Activated CD8-positive, alpha-beta T cell treated with anti-CD3 and anti-CD28 coated beads for 36 hours (primary cell): ENCODE measurements around the gene ASTN2. TPM values are rescaled to one million over a fixed set of nuclear protein-coding genes. Genes with fewer than 3 reads are reported as not detected.

ENCODE experiments used
- ATAC-seq: fragments of 200-7000 bp; cut with Tn5 transposase; one replicate; pipeline ENCODE4 v1.10.0; 2021; ENCODE audit warnings: mild to moderate bottlenecking, moderate library complexity
- CTCF ChIA-PET: fragments of 350-600 bp; sonication (Branson Sonifier 250); formaldehyde crosslinking; loops from one replicate; lab custom pipeline; 2021; ENCODE audit warnings: antibody characterized with exemption; lab: Charles Lee
- POLR2A ChIA-PET: fragments of 350-600 bp; sonication (Branson Sonifier 250); formaldehyde crosslinking; loops from one replicate; lab custom pipeline; 2021; ENCODE audit warnings: antibody characterized with exemption; lab: Charles Lee
- DNase-seq: peaks from one replicate; pipeline ENCODE4 v3.0.0-alpha.2; 2020
- H3K27ac Mint-ChIP-seq: one replicate; pipeline ENCODE4 v1.8.0; 2021; ENCODE audit warnings: mild to moderate bottlenecking, mixed read lengths
- H3K27me3 Mint-ChIP-seq: one replicate; pipeline ENCODE4 v1.8.0; 2021; ENCODE audit warnings: mixed read lengths
- H3K36me3 Mint-ChIP-seq: one replicate; pipeline ENCODE4 v1.8.0; 2021; ENCODE audit warnings: low read depth, mixed read lengths
- H3K4me1 Mint-ChIP-seq: one replicate; pipeline ENCODE4 v1.8.0; 2021; ENCODE audit warnings: low read depth, mixed read lengths
- H3K4me3 Mint-ChIP-seq: one replicate; pipeline ENCODE4 v1.8.0; 2021; ENCODE audit warnings: mild to moderate bottlenecking, moderate library complexity, mixed read lengths
- H3K9me3 Mint-ChIP-seq: one replicate; pipeline ENCODE4 v1.8.0; 2021; ENCODE audit warnings: mixed read lengths
- intact Hi-C: fragments of 100-400 bp; cut with micrococcal nuclease; formaldehyde crosslinking; loops from one replicate; pipeline ENCODE4 v1.10.0; 2022
- total RNA-seq, 2 experiments: library from RNA; stranded (reverse); gene quantifications; one replicate each; pipeline ENCODE4 v1.2.3, GENCODE V29; 2021
- TF ChIP-seq, protein P1 (sequence below): fragments of 200-600 bp; IDR thresholded peaks from one replicate; pipeline ENCODE4 v1.8.0; 2022; ENCODE audit warnings: antibody characterized with exemption, mild to moderate bottlenecking

Gene ASTN2
- total RNA-seq, 2 experiments from 2014 or later = 5.2 to 5.7 TPM

- intact Hi-C loops = no loop called here
- POLR2A ChIA-PET = interaction anchor here (0.5 kb wide), 1 partner anchor 1980 kb away, joined by 3 read pairs; no protein-coding TSS in a partner anchor
- ATAC-seq = no peak
- Mint-ChIP-seq H3K4me3 (no peak overlapping the region), H3K9me3 (peaks cover 3% of the 10 kb centered on the region), H3K4me1 (no peaks in the 10 kb centered on the region), H3K27me3 (no peaks in the 10 kb centered on the region), H3K36me3 (no peaks in the 10 kb centered on the region), H3K27ac (no peak overlapping the region)
- CTCF ChIA-PET = no interaction called here
- DNase-seq = no peak
- TF ChIP-seq, protein P1, sequence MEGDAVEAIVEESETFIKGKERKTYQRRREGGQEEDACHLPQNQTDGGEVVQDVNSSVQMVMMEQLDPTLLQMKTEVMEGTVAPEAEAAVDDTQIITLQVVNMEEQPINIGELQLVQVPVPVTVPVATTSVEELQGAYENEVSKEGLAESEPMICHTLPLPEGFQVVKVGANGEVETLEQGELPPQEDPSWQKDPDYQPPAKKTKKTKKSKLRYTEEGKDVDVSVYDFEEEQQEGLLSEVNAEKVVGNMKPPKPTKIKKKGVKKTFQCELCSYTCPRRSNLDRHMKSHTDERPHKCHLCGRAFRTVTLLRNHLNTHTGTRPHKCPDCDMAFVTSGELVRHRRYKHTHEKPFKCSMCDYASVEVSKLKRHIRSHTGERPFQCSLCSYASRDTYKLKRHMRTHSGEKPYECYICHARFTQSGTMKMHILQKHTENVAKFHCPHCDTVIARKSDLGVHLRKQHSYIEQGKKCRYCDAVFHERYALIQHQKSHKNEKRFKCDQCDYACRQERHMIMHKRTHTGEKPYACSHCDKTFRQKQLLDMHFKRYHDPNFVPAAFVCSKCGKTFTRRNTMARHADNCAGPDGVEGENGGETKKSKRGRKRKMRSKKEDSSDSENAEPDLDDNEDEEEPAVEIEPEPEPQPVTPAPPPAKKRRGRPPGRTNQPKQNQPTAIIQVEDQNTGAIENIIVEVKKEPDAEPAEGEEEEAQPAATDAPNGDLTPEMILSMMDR = no peak
Measured at GRCh38 chr9:117104206-117104605, 310.7 kb downstream of the ASTN2 start.

- no peaks in the 10 kb centered on the region for H3K36me3 Mint-ChIP-seq
- H3K27me3 Mint-ChIP-seq = no peaks in the 10 kb centered on the region
- peaks cover 3% of the 10 kb centered on the region for H3K9me3 Mint-ChIP-seq
- DNase-seq = no peak
- intact Hi-C loops = no loop called here
- H3K27ac Mint-ChIP-seq = no peak overlapping the region
- ChIA-PET POLR2A (interaction anchor here (0.5 kb wide), 1 partner anchor 1980 kb away, joined by 3 read pairs; no protein-coding TSS in a partner anchor), CTCF (no interaction called here)
- TF ChIP-seq, protein P1 = no peak
- no peak for ATAC-seq
- no peaks in the 10 kb centered on the region for H3K4me1 Mint-ChIP-seq
- no peak overlapping the region for H3K4me3 Mint-ChIP-seq
Measured at GRCh38 chr9:117103438-117104110, 311.3 kb downstream of the ASTN2 start.

GRCh38 chr9:117101008-117101407, 313.8 kb downstream of the ASTN2 start:
- no peak for DNase-seq
- Mint-ChIP-seq H3K36me3 (no peaks in the 10 kb centered on the region), H3K27me3 (no peaks in the 10 kb centered on the region), H3K4me1 (no peaks in the 10 kb centered on the region), H3K27ac (no peak overlapping the region), H3K4me3 (no peak overlapping the region), H3K9me3 (peaks cover 3% of the 10 kb centered on the region)
- TF ChIP-seq, protein P1 = no peak
- ATAC-seq = no peak
- intact Hi-C loops = no loop called here
- ChIA-PET POLR2A (no interaction called here), CTCF (no interaction called here)

DNA sequence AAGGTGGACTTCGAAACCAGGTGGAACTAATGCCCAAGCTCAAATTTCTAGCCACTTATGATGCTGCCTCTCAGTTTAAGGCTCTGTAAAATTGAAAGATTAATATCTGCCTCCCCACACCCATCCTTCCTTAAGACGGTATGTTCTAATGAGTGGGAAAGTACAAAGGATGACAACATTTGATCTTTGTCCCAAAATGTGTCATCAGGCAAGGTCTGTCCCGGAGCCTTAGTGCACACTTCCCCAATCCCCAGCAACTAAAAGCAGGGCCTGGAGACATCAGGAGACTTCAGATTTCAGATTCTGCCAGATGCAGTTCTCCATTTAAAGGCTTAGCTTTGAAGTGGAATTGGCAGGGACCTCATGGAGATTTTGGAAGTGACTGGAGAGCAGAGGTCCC, 316.5 kb downstream of the ASTN2 start:
- Mint-ChIP-seq H3K27ac (no peak overlapping the region), H3K4me1 (no peaks in the 10 kb centered on the region), H3K27me3 (no peaks in the 10 kb centered on the region), H3K4me3 (no peak overlapping the region), H3K9me3 (peaks cover 2% of the 10 kb centered on the region), H3K36me3 (no peaks in the 10 kb centered on the region)
- POLR2A ChIA-PET = no interaction called here
- no peak for DNase-seq
- no peak for ATAC-seq
- CTCF ChIA-PET = no interaction called here
- TF ChIP-seq, protein P1 = no peak
- intact Hi-C loops = no loop called here

GRCh38 chr9:117097761-117098160, 317.1 kb downstream of the ASTN2 start:
- Mint-ChIP-seq H3K36me3 (no peaks in the 10 kb centered on the region), H3K4me3 (no peak overlapping the region), H3K9me3 (peaks cover 2% of the 10 kb centered on the region), H3K4me1 (no peaks in the 10 kb centered on the region), H3K27ac (no peak overlapping the region), H3K27me3 (no peaks in the 10 kb centered on the region)
- no peak for DNase-seq
- CTCF ChIA-PET = no interaction called here
- intact Hi-C loops = no loop called here
- ATAC-seq = no peak
- POLR2A ChIA-PET = no interaction called here
- TF ChIP-seq, protein P1 = no peak
